Astrocyte of the cerebellum (primary cell): ENCODE results near the gene MN1.

ENCODE experiments used
- DNase-seq: peaks from one replicate; pipeline ENCODE4 v3.0.0-alpha.2; 2011; ENCODE audit warnings: low read depth
- H3K4me3 ChIP-seq: 2 replicates; pipeline ENCODE4 v1.5.1; 2011; ENCODE audit warnings: mild to moderate bottlenecking, low read depth, low read length, moderate library complexity
- in situ Hi-C: cut with HindIII; loops from 2 replicates; pipeline ENCODE4 v1.10.0; 2017; ENCODE audit warnings: low sequenced_read_pairs
- TF ChIP-seq, protein P1 (sequence below): IDR thresholded peaks from 2 replicates; pipeline ENCODE4 v1.5.1; 2012; ENCODE audit warnings: low read length, low read depth, moderate library complexity, mild to moderate bottlenecking; ENCODE audit errors: missing control alignments

MN1 gene

DNA sequence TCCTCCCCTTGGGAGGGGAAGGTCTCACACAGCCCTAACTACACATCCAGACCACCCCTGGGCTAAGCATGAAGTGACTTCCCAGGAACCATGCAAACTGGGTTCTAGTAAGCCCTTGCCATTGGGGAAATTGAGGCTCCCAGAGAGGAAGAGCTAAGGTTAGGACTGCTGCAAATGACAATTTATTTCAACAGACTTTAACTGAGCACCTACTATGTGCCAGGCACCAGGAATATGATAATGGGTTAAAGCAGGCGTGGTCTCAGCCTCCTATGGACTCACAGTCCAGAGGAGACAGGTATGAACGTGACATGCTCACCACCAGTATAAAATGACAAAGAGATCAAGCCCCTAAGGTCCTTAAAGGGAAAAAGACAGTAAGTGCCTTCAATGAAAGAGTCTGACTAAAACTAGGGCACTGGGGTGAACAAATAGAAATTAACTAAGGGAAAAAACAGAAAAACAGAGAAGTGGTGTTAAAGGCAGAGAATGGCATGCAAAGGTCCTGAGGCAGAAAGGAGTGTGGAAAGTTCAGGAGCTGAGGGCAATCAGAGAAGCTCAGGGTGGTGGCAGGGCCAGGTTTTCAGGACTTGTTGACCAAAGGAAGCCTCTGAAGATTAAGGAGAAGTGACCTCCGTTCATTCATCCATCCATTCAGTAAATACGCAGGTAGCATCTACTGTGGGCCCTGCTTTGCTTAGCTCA is 14.4 kb upstream of the MN1 start:
- TF ChIP-seq, protein P1, sequence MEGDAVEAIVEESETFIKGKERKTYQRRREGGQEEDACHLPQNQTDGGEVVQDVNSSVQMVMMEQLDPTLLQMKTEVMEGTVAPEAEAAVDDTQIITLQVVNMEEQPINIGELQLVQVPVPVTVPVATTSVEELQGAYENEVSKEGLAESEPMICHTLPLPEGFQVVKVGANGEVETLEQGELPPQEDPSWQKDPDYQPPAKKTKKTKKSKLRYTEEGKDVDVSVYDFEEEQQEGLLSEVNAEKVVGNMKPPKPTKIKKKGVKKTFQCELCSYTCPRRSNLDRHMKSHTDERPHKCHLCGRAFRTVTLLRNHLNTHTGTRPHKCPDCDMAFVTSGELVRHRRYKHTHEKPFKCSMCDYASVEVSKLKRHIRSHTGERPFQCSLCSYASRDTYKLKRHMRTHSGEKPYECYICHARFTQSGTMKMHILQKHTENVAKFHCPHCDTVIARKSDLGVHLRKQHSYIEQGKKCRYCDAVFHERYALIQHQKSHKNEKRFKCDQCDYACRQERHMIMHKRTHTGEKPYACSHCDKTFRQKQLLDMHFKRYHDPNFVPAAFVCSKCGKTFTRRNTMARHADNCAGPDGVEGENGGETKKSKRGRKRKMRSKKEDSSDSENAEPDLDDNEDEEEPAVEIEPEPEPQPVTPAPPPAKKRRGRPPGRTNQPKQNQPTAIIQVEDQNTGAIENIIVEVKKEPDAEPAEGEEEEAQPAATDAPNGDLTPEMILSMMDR = no peak
- H3K4me3 ChIP-seq = no peak overlapping the region
- in situ Hi-C loops = no loop called here
- no peak for DNase-seq

DNA sequence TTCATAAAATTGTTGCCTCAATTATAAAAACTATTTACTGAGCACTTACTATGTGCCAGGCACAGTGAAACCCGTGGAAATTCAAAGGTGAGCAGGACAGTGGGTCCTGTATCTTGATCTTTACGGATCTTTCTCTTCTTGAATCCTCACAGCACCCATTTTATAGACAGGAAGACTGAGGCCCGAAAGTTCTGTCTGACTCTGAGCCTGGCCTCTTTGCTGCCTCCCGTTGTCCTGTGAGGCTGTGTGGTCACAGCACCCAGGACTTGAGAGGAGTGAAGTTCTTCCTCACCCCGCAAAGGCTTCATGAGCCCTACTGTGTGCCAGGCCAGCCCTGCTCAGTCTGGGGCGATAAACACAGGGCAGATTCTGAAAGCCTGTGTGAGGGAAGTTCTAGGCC is 13.4 kb upstream of the MN1 start:
- DNase-seq = no peak
- TF ChIP-seq, protein P1 = no peak
- in situ Hi-C loops = no loop called here
- H3K4me3 ChIP-seq = no peak overlapping the region

- no peak for DNase-seq
- H3K4me3 ChIP-seq = no peak overlapping the region
- in situ Hi-C loops = no loop called here
- TF ChIP-seq, protein P1 = no peak
These were observed 10.2 kb upstream of the MN1 start for GRCh38 chr22:27811778-27812177.

GRCh38 chr22:27810609-27811151 is 9.1 kb upstream of the MN1 start:
- TF ChIP-seq, protein P1 = no peak
- no peak for DNase-seq
- in situ Hi-C loops = no loop called here

DNA sequence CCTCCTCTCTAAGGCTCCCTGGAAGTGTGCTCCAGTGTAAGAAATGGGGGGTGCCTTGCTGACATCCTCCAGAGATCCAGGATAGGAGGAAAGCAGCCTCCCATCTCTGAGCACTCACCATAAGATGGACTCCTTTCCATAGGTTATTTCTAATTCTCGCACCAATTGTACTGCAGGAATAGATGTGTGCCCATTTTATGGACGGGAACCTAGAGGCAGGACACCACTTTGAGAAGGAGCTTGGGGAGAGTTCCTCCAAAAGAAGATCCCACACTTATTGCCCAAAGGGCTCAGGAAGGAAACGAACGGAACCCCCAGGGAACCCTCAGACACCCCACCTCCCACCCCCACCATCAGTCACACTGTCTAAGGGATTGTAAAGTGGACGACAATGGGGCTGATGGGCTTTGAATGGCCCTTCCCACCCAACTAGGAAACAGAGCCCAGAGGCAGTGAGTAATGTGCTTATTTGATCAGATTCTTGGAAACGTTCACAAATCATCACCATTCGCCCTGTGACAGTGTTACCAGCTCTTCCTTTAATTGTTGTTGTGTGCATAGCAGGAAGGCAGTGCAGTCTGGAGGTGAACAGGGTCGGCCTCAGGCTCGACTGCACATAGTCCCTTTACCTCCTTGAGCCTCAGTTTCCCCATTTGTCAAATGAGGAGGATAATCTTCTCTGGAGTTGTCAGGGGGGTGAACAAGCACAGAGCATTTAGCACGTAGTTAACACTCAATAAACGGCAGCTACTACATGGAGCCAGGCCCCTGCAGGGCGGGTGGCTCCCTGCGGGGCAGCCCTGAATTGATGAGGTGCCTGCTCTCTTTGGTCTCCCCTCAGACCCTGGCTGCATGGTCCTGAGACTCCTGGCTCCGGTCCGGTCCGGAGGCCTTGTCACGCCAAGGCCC is 8.4 kb upstream of the MN1 start:
- H3K4me3 ChIP-seq = no peak overlapping the region
- TF ChIP-seq, protein P1 = no peak
- in situ Hi-C loops = no loop called here

More at GRCh38 chr22:27810609-27811151, 9.1 kb upstream of the MN1 start:
- H3K4me3 ChIP-seq = no peak overlapping the region

DNA sequence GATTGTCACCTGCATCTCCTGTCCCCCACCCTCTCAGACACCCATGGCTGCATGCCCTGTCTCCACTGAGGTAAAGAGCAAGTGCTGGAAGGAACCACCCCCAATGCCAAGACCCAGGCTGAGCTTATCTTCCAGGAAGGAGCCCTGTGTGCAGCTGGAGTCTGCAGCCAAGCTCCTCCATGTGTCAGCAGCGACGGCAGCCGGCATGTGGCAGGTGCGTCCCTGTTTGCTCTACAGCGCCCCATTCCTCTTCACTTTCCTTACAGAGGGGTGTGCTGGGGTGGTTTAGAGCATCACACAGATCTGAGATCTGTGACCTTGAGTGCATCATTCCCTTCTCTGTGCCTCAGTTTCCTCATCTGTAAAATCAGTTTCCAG is 7.7 kb upstream of the MN1 start:
- in situ Hi-C loops = no loop called here
- no peak for DNase-seq
- TF ChIP-seq, protein P1 = no peak
- H3K4me3 ChIP-seq = no peak overlapping the region

More for the DNA sequence above, 8.4 kb upstream of the MN1 start:
- DNase-seq = no peak
